GM12874 (cell line): Measurements from ENCODE around the gene NAP1L4.

Experiments
- TF ChIP-seq, protein P1 (sequence below): IDR thresholded peaks from 2 replicates; pipeline ENCODE4 v1.5.1; 2011; ENCODE audit warnings: low read depth, mild to moderate bottlenecking, control low read depth, low read length, moderate library complexity; ENCODE audit not compliant: insufficient read depth

The NAP1L4 gene

DNA sequence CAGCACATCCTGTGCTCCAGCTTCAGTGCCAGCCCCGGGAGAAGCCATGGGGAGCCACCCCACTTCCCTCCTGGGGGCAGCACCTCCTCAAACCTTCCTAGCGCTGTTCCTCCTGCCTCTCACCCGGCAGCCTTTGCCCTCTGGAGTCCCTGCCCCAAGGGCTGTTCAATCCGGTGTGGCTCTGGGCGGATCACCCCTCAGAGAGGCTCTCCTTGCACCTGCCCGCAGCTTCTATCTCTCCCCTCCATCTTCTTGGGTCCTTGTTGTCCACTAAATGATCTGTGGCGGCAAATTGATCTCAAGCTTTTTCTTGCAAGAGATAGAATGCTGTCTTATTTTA, 88.5 kb downstream of the NAP1L4 start:
- TF ChIP-seq, protein P1, sequence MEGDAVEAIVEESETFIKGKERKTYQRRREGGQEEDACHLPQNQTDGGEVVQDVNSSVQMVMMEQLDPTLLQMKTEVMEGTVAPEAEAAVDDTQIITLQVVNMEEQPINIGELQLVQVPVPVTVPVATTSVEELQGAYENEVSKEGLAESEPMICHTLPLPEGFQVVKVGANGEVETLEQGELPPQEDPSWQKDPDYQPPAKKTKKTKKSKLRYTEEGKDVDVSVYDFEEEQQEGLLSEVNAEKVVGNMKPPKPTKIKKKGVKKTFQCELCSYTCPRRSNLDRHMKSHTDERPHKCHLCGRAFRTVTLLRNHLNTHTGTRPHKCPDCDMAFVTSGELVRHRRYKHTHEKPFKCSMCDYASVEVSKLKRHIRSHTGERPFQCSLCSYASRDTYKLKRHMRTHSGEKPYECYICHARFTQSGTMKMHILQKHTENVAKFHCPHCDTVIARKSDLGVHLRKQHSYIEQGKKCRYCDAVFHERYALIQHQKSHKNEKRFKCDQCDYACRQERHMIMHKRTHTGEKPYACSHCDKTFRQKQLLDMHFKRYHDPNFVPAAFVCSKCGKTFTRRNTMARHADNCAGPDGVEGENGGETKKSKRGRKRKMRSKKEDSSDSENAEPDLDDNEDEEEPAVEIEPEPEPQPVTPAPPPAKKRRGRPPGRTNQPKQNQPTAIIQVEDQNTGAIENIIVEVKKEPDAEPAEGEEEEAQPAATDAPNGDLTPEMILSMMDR: no peak

DNA sequence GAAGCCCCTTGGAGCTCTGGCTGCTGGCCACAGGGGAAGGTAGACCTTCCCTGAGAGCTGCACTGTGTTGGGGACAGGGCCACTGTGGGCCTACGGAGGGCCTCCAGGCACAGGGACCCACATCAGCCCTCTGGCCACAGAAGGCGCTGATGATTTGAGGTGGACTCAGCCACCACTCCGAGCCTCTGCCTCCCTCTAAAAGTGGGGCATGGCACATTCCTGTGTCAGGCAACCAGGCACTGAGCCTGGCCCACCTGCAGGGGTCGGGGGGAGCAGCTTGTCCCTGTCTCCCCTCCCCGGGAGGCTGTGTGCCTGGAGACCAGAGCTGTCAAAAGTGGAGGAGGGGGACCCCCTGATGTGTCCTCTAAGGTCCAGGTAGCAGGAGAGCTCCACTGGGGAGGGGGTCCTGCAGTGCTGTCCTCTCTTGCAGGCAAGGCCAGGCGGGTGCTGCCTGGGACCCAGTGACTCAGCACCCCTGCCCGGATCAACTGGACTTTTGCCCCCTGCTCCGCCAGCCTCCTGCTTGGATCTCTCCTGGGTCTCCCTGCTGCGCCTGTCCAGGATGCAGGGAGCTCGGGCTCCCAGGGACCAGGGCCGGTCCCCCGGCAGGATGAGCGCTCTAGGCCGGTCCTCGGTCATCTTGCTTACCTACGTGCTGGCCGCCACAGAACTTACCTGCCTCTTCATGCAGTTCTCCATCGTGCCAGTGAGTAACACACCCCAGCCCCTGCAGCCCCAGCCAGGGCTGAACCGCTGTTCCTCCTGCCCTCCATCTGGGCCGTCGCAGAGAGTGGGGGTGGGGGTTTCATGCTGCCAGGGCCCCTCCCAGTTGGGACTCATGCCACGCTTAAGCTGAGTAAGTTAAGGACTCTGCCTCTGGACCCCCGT, 89.1 kb downstream of the NAP1L4 start:
- TF ChIP-seq, protein P1: no peak

DNA sequence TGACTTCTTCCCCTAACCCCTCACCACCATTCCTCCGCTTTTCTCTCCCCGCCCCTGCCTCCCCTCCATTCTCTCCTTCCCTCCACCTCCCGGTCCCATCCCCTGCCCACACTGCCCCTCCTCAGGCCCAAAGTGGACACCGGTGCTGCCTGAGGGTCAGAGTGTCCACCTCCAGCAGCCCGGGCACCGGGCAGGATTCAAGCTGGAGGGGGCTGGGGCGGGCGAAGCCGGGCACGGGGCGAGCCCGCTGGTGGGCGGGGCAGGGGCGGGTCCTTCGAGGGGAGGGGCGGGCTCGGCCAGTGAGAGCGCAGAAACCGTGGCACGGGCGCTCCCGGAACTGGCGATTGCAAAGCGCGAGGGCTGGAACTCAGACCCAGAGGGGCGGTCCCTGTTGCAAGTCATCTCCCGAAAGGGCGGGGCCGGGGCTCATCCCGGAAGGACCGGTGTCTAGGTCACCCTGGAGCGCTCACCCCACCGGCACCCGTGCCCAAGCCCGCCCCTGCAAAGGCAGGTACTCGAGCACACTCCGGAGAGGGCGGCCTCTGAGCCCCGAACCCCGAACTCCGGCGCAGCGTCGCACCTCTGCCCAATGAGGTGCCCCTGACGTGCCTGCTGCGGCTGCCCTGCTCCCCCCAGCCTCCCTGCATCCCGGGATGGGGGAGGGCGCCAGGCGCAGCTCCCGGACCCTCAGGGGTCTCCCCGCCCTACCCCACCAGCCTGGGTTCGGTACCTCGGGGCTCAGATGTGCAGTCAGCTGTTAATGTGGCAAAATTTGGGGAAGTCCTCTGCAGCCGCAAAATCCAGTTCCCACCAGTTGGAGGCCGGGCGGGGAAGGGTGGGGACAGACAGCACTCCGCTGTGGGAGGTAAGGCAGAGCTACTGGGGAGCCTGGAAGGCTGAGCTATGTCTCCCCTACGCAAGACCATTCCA, 90.0 kb downstream of the NAP1L4 start:
- TF ChIP-seq, protein P1: no peak

DNA sequence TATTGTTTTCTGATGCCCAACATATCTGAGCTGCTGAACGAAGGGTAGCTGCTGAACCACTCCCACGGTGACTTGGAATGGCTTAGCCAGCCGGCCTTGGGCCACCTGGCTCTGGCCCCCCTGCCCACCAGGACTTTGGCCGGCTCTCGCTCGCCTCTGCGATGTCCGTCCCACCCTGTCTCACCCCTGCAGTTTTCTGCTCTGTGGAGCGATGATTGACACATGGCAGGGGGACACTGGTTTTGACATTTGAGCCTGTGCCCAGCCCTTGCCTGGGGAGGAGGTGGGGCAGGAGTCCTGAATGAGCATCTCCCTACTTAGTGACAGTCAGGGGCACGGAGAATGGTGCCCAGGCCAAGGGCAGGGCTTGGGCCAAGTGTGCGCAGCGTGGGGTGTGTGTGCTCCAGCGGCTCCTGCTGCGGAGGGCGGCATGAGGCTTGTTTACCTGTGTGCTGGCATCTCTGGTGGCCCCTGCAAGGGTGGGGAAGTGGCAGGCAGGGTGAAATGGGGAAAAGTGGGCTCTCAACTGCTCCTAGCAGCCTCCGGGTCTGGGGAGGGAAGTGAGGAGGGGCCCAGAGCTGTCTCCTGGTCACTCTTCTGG, 90.8 kb downstream of the NAP1L4 start:
- TF ChIP-seq, protein P1: no peak

DNA sequence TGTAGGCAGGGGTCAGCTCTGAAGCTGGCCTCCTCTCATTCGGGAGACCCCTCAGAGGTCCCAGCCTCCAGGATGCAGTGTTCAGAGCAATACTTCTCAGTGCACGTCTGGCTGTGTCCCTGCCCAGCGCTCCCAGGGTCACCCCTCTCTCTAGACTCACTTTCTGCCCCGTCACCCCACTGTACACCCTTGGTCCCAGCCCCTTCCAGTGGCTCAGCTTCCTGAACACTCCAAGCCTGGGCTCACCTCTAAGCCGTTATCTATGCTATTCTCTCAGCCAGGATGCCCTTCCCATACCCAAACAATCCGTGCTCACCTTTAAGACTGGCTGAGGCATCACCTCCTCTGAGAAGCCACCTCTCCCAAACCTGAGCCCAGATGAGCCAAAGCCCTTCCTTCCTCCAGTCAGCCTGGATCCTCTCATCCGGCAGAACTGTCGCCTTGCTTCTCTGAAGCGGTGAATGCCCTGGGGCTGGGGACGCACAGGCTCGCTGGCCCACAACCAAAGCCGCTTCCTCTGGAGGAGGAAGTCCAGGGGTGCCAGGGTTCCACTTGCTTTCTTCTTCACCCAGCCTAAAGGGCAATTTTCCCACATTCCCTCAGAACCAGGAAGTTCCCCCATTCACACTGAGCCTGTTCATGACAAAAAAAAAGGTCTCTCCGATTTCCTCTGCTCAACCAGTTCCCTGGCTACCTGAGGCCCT, 92.9 kb downstream of the NAP1L4 start:
- TF ChIP-seq, protein P1: no peak

DNA sequence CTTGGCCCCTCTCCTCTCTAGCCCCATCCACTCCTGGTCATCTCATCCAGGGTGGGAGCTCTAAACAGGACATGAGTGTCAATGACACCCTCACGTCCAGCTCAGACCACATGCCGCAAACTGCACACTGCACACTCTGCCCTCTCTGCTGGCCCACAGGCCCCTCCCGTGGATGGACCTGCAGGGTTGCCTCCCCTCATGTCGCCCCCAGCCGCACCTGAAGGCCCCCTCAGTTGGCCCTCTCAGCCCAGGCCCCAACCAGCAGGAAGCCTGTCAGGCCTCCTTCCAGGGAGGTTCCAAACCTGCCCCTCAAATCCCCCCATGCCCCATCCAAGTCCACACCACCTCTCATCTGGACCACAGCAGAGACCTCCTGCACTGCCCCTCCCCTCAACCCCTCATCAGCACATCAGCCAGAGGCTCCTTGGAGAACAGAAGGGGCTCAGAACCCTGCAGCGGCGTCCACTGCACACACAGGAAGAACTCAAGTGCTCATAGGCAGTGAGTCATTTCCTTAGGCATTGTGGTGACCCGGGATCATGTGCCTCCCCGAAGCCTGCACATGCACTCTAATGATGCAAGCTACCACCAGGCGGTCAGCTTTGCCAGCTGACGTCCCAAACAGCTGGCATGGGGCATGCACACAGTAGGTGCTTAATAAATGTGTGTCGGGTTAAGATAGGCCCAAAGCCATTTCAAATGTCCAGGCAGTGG, 93.6 kb downstream of the NAP1L4 start:
- TF ChIP-seq, protein P1: no peak
